ENCODE measurements around the gene FBXO45. TPM values are rescaled to one million over a fixed set of nuclear protein-coding genes. Genes with fewer than 3 reads are reported as not detected.

FBXO45 gene
- total RNA-seq, 1 experiment from 2014 or later, result 23.2 TPM

DNA sequence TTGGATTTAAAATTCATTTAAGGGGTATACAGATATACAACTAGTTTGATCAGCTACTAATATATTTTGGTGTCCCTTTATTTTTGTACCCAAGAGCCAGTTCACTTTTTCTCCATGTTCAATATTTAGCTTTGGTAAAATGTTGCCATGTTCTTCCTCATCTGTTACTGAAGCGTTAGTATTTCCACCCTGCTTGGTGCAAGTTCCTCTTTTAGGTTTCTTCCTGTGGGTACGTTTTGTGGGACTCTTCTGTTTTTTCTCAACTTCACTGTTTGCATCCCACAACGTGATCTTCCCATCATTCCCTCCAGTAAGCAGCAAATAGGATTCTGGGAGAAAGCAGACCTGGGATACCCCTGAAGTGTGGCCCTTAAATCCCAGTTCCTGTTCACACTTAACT is 14.3 kb upstream of the FBXO45 start:
- BruUV-seq (replicated peaks), result no TSS peak
- H3K9me2 ChIP-seq (ENCODE audit: insufficient read depth), result no peaks in the 10 kb centered on the region
- ChIA-PET POLR2A (no interaction called here), CTCF (interaction anchor here (1.2 kb wide), 1 partner anchor 25 kb away, joined by 4 read pairs; no protein-coding TSS in a partner anchor), RAD21 (ENCODE audit: low non-redundant PET in 1 of 2, low total read pairs in 2 of 2, uncharacterized antibody in 2 of 2, unreplicated experiment in 2 of 2) (no interaction called here)
- H3K27ac ChIP-seq (ENCODE audit: low read depth, low read length), result no peak overlapping the region
- H3K9ac ChIP-seq (ENCODE audit: low read length), result no peak overlapping the region
- DNase-seq (ENCODE audit: low read depth, low spot score) (no peak), ATAC-seq (no peak)
- no peaks in the 10 kb centered on the region for H3K36me3 ChIP-seq (ENCODE audit: control insufficient read depth in 1 of 2, insufficient read depth in 2 of 2, low read length in 2 of 2)
- no peak for TF ChIP-seq ZNF274 (IDR thresholded peaks at IDR 0.05; ENCODE audit: low read depth, low read length)
- no peak for TF ChIP-seq SRF (IDR thresholded peaks at IDR 0.05; ENCODE audit: low read depth)
- no peak for TF ChIP-seq CEBPB (IDR thresholded peaks at IDR 0.05; ENCODE audit: low read depth)
- TF ChIP-seq, protein P1, sequence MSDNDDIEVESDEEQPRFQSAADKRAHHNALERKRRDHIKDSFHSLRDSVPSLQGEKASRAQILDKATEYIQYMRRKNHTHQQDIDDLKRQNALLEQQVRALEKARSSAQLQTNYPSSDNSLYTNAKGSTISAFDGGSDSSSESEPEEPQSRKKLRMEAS (IDR thresholded peaks at IDR 0.05), result no peak
- TF ChIP-seq ZFX (IDR thresholded peaks at IDR 0.05), result no peak
- no peak for TF ChIP-seq EZH2phosphoT487 (IDR thresholded peaks at IDR 0.05; ENCODE audit: borderline replicate concordance)
- no peak for TF ChIP-seq CBX3 (IDR thresholded peaks at IDR 0.05; ENCODE audit: low read depth)
- TF ChIP-seq POLR2AphosphoS5 (IDR thresholded peaks at IDR 0.05; ENCODE audit: low read depth, low read length), result no peak
- no peak for TF ChIP-seq ELF1 (IDR thresholded peaks at IDR 0.05; ENCODE audit: borderline replicate concordance, low read depth)
- TF ChIP-seq EZH2 (IDR thresholded peaks at IDR 0.05), result no peak
- TF ChIP-seq, protein P2, sequence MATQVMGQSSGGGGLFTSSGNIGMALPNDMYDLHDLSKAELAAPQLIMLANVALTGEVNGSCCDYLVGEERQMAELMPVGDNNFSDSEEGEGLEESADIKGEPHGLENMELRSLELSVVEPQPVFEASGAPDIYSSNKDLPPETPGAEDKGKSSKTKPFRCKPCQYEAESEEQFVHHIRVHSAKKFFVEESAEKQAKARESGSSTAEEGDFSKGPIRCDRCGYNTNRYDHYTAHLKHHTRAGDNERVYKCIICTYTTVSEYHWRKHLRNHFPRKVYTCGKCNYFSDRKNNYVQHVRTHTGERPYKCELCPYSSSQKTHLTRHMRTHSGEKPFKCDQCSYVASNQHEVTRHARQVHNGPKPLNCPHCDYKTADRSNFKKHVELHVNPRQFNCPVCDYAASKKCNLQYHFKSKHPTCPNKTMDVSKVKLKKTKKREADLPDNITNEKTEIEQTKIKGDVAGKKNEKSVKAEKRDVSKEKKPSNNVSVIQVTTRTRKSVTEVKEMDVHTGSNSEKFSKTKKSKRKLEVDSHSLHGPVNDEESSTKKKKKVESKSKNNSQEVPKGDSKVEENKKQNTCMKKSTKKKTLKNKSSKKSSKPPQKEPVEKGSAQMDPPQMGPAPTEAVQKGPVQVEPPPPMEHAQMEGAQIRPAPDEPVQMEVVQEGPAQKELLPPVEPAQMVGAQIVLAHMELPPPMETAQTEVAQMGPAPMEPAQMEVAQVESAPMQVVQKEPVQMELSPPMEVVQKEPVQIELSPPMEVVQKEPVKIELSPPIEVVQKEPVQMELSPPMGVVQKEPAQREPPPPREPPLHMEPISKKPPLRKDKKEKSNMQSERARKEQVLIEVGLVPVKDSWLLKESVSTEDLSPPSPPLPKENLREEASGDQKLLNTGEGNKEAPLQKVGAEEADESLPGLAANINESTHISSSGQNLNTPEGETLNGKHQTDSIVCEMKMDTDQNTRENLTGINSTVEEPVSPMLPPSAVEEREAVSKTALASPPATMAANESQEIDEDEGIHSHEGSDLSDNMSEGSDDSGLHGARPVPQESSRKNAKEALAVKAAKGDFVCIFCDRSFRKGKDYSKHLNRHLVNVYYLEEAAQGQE (IDR thresholded peaks at IDR 0.05; ENCODE audit: low read depth), result no peak
- TF ChIP-seq, protein P3, sequence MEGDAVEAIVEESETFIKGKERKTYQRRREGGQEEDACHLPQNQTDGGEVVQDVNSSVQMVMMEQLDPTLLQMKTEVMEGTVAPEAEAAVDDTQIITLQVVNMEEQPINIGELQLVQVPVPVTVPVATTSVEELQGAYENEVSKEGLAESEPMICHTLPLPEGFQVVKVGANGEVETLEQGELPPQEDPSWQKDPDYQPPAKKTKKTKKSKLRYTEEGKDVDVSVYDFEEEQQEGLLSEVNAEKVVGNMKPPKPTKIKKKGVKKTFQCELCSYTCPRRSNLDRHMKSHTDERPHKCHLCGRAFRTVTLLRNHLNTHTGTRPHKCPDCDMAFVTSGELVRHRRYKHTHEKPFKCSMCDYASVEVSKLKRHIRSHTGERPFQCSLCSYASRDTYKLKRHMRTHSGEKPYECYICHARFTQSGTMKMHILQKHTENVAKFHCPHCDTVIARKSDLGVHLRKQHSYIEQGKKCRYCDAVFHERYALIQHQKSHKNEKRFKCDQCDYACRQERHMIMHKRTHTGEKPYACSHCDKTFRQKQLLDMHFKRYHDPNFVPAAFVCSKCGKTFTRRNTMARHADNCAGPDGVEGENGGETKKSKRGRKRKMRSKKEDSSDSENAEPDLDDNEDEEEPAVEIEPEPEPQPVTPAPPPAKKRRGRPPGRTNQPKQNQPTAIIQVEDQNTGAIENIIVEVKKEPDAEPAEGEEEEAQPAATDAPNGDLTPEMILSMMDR (IDR thresholded peaks at IDR 0.05 in 2 of 3, conservative IDR thresholded peaks at IDR 0.05 in 1 of 3; ENCODE audit: borderline replicate concordance in 1 of 3, insufficient read depth in 1 of 3, low read depth in 2 of 3, low read length in 2 of 3), result no peak
- TF ChIP-seq, protein P4, sequence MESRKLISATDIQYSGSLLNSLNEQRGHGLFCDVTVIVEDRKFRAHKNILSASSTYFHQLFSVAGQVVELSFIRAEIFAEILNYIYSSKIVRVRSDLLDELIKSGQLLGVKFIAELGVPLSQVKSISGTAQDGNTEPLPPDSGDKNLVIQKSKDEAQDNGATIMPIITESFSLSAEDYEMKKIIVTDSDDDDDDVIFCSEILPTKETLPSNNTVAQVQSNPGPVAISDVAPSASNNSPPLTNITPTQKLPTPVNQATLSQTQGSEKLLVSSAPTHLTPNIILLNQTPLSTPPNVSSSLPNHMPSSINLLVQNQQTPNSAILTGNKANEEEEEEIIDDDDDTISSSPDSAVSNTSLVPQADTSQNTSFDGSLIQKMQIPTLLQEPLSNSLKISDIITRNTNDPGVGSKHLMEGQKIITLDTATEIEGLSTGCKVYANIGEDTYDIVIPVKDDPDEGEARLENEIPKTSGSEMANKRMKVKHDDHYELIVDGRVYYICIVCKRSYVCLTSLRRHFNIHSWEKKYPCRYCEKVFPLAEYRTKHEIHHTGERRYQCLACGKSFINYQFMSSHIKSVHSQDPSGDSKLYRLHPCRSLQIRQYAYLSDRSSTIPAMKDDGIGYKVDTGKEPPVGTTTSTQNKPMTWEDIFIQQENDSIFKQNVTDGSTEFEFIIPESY (IDR thresholded peaks at IDR 0.05; ENCODE audit: extremely low read depth, insufficient replicate concordance, low read length), result no peak
- TF ChIP-seq SP1 (IDR thresholded peaks at IDR 0.05; ENCODE audit: low read depth), result no peak
- no peaks in the 10 kb centered on the region for H3K79me2 ChIP-seq (ENCODE audit: insufficient read depth, low read length)
- no peak overlapping the region for H2AFZ ChIP-seq (ENCODE audit: low read depth, low read length, poor library complexity, severe bottlenecking)
- no peaks in the 10 kb centered on the region for H3K27me3 ChIP-seq (ENCODE audit: insufficient read depth, low read length)
- H3K9me3 ChIP-seq (ENCODE audit: control insufficient read depth in 1 of 2, insufficient read depth in 1 of 2, low read depth in 1 of 2, low read length in 2 of 2), result no peaks in the 10 kb centered on the region
- no peak overlapping the region for H3K4me3 ChIP-seq (replicated peaks in 1 of 2; ENCODE audit: low read depth in 1 of 2, low read length in 2 of 2)
- intact Hi-C loops (cut with micrococcal nuclease), result no loop called here
- no peak overlapping the region for H3K4me2 ChIP-seq (ENCODE audit: low read length)
- no peaks in the 10 kb centered on the region for H4K20me1 ChIP-seq (ENCODE audit: insufficient read depth)
- H3K4me1 ChIP-seq (ENCODE audit: control insufficient read depth in 1 of 2, insufficient read depth in 2 of 2, low read length in 2 of 2), result no peaks in the 10 kb centered on the region

Measured in HCT116 (cell line).